HG03108 (cell line): ENCODE data around the gene CDON.

Experiments
- ATAC-seq: cut with Tn5 transposase; IDR thresholded peaks from one replicate; pipeline ENCODE4 v1.9.1; 2021; ENCODE audit warnings: moderate library complexity; ENCODE audit not compliant: unreplicated experiment

CDON gene

DNA sequence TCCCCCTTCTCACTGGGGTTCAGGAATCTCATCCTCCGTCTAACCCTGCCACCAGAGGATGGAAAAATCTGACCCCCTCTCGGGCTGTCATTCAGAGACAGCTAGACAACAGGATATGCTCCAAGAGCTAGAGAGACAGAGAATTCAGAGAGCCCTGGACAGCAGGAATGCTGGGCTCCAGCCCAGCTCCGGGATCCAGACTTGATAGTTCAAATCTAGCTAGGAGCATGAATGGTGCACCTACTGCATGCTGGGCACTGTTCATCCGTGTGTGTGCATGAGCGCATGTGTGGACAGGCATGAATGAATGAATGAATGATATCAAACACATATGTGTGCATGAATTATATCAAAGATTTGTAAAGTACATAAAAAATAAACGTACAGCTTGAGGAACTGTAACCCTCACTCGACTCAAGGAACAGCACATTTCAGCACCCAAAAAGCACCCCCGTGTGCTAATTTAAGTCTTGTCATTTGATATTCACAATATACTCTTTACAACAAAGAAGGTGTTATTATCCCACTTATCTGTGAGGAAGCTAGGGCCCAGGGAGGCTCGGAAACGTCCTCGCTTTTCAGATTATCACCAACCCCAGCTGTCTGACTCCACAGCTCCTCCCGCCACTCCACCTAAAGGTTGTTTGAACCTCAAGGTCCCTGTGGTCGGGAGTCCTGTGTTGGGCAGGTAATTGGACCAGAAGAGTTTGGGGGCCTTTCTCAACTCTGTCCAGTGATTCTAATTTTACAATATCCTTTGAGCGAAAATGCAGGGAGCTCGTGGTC is 117.5 kb downstream of the CDON start:
- ATAC-seq: no peak

DNA sequence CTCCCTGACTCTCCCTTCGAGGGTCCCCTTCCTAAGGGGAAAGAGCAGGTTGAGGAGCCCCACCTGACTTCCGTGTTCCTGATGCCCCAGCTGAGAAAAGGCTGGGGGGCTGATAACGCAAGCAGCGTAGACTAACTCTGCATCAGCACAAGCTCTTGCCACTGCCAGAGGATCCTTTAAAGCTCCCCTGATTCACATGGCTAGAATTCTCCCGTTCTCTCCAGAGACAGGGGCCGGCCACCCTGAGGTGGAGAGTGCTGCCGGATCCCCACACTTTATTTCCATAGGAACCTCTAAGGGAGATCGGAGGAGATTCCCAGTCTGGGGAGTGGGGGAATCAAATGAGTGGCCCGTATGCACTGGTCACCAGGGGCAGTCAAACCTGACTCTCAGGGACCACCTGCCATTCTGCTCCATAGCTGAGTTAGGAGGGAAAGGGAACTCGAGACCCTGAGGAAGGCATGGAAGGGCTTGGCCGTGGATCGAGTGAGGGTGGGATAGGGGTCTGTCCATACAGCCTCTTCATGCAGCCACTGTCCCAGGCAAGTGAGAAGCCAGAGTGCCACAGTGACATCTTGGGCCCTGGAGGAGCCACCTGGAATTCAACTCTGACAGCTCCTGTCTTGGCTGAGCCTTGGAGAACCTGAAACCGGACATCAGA is 118.2 kb downstream of the CDON start:
- ATAC-seq: no peak

DNA sequence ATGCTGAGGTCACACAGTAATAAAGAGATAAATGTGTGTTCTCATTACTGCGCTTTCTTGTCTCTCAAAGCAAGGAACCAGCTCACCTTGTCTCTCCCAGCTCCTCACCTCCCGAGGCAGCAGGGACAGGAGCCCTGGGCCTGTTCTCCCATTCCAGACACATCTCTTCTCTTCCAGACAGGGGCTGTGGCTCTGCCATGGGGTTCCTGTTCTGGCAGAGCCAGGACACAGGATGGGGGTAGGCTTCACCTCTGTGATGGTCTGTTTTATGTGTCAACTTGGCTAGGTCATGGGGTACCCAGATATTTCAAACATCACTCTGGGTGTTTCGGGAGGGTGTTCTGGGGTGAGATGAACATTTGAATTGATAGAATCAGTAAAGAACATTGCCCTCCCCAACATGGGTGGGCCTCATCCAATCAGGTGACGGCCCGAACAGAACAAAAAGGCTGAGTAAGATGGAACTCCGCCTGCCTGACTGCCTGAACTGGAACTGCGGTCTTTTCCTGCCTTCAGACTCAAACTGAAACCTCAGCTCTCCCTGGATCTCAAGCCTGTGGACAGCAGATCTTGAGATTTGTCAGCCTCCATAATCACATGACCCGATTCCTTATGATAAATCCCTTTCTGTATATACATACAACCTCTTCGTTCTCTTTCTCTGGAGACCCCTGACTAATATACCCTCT is 118.9 kb downstream of the CDON start:
- no peak for ATAC-seq

DNA sequence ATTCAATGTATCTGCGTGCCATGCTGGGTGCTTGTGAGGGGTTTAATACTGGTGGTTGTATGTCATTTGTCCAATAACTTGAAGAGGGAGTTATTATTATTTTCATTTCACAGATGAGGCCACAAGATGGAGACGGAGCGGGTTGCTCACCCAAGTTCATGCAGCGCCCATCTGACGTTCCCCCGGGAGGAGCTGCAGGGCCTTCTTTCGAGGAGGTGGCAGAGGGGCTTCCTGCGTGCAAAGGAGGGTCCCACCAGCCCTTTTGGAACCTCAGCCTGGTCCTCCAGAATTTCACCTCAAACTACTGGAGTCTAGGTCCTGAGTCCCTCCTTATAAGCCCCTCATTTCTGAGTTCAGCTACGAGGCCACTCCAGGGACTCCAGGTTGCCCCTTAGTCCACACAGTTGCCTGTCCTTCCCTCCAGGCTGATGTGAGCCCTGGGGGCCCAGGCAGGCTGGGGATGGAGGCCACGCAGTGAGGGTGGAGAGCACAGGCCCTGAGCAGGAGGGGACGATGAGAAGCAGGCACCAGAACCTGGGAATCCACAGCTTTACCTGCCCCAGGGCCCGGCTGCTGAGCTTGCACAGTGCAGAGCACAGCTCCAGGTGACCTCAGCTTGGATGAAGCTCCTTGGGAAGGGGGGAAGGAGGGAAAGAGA is 119.8 kb downstream of the CDON start:
- ATAC-seq: no peak

DNA sequence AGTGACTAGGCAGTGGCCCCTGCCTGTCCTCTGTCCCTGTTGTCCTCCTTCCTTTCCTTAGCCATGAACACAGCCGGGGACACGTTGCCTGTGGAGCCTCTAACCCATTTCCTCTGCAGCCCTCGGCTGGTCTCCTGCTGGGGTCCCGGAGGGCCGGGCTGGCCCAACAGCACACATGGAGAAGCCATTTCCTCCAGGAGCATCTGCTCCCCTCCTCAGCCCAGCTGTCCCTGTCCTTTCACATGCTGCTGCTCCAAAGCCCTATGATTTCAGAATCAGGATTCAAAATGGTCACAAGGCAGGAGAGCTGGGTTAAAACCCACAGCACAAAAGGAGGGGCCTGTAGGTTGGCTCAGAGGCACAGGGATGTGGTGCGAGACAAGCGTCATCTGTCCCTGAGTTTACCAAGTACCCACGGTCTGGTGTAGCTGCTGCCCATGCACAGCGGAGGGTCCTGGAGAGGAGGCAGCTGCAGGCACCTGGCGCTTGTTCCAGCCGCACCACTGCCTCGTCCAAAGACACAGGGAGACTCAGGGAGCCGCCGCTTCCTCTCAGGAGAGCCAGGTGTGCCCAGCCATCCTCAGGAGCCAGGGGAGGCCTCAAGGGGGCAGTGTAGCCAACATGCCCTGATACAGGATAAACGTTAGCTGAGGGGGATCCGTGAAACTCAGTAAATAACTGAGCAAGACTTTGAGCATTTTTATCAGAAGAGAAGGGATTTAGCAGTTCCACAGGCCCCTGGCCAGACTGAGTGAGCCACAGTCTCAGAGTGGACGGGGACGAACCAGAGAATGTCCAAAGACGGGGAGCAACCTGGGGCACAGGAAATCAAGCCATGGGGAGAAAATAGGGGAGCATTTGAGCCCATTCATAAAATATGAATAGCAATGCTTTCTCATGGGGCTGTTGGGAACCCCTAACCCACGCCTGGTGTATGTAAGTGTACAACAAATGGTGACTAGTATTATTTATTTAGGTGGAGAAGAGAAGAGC is 120.8 kb downstream of the CDON start:
- no peak for ATAC-seq

DNA sequence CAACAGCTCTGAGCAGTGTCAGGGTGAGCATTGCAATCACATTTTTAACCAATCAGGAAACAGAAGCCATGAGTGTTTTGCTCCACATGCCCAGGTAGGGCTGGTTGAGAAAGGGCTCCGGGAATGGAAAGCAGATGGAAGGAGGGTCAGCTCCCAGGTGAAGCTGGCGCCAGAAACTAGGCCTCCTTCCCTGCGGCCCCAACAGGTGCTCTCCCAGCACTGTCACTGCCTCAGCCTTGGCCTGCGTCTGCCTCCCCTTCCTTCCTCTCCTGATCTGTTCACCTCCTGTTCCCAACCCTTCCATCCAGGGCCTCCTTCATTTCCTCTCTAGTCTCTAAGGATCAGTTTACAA is 121.4 kb downstream of the CDON start:
- no peak for ATAC-seq

DNA sequence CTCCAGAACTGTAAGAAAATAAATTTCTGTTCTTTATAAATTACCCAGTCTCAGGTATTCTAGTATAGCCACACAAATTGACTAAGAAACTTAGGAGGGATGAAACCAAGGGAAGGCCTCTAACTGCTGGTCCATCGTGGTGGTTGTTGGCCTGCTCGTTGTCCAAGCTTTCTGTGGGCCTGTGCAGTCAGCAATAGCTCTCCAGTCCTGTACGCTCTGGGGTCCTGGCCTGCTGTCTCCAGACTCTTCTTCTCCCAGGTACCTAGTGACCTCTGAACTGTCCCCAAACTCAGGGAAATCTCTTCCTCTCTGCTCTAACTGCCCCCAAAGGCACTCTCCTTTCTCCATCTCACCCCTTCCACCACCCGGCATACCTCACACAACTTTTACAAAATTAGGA is 122.5 kb downstream of the CDON start:
- no peak for ATAC-seq

DNA sequence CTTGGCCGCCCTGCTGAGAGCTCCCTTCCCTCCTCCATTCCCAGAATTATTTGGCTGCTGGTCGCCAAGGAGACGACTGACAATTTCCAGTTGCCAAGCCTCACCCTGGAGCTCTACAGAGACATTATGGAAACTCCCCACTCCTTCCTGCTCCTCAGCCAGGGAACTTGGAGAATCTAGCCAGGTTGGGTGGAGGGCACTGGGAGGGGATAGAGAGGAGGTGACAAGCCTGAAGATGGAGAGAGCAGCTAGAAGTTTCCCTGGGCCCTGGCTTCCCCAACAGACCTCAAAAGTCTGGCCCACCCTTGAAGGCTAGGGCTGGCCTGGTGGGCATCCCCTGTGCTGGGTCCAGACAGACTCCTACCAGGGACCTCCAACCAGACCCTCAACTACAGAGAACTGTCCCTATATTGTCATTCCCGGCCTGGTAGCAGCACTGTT is 123.6 kb downstream of the CDON start:
- ATAC-seq: no peak

DNA sequence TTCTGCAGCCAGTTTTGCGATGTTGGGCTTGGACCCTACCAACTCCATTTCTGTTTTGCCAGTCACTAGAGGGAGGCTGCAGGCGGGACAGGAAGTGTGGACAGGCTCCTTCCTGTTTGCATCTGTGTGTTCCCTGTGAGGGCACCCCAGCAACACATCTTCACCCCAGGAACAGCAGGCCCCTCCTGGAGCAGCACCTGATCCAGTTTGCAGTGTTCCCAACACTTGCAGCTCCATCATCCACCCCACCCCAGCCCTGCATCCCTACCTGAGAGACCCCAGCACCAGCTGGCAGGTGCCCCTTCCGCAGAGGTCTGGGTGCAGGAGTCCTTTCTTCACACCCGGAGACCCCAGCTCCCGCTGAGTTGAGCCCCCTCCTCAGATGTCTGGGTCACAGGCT is 124.2 kb downstream of the CDON start:
- ATAC-seq: no peak

DNA sequence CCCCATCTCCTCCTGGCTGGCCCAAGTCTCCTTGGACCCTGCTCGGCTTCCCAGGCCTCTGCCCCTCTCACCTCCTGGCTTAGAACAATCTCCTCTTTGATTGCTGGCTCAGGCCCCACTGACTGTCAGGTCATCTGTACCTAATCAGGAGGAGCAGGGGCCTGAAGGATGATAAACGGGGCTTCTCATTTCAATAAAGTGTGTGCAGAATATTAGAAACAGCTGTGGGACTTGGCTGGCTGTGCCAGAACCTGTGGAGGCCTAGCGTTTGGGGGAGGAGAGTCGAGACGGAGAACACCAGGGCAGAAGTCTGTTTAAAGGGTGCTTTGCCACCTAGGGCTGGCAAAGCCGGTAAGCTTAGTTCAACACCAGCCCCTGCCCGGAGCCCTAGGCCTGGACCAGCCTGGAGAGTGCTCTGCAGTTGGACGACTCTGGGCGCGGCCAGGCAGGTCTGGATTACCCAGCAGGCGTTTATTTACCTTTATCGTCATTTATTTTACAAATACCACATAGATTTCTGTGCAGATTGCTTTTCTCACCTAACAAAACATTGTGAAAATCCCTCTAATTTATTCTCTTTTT is 127.0 kb downstream of the CDON start:
- ATAC-seq: no peak

DNA sequence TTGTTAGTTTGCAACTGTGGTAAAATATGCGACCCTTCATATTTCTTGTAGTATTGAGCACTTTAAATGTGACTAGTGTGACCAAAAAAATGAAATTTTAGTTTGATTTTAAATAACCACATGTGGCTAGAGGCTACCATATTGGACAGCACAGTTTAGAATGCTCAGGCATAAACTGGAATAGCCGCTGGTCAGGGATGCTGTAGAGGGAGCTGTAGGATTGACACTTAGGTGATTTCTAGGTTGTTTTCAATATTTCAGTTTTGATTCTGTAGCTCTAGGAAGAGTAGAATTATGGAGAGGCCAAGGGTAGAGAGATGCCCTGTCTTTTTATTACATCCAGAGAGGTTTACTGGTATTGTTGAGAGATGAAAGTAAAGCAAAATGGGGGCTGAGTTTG is 127.6 kb downstream of the CDON start:
- ATAC-seq: no peak

DNA sequence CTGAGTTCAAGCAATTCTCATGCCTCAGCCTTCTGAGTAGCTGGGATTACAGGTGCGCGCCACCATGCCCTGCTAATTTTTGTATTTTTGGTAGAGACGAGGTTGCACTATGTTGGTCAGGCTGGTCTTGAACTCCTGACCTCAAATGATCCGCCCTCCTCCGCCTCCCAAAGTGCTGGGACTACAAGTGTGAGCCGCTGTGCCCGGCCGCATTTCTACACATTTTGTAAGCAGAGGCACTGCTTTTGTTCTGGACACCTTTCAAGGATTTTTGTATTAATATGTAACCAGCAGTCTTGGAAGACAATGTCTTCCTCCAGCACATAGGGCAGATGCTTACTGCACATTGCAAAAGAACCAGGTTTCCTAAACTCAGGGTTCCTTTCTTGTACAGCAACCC is 128.2 kb downstream of the CDON start:
- ATAC-seq: no peak

DNA sequence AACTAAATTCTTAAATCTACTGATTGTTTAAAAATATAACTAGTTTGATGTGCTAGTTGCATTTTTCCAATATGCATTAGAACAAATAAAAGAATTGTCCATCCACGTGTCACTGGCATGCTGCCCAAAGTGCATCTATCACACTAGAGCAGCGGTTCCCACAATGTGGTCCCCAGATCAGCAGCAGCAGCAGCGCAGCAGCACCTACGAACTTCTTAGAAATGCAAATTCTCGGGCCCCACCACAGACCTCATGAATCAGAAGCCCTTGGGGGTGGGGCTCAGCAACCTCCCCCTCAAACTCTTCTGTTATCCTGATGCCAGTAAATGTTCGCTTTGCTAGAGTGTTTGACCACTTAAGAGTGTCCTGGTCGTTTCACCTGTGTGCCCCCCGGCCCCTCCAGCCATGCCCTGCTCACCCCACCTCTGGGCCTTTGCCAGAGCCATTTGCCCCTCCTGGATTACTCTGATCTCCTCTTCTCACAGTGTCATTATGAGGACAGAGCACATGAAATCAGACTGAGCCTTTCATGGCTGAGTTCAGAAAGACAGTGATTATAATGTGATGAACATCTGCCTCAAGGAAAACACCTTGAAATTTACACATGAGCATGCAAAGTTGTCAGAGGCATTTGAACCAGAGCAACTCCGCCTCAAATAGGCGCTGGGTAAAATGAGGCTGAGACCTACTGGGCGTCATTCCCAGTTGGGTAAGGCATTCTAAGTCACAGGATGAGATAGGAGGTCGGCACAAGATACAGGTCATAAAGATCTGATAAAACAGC is 129.4 kb downstream of the CDON start:
- no peak for ATAC-seq

DNA sequence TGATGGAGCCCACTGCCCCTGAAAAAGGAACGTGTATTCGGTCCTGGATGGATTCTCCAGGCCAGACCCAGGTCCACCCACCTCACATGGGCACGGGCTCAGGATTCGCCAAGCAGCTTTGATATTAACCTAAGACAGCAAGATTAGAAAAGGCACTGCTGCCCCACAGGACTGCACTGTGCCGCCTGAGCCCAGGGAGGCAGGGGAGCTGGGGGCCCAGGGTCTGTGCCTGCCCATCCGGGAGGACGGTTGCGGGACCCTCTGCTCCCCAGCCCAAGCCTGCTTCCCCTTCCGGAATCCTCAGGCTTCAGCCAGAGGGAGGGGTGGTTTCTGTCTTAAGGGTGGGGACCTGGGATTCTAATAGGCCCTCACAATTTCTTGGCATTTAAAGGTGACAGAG is 130.4 kb downstream of the CDON start:
- ATAC-seq: no peak

DNA sequence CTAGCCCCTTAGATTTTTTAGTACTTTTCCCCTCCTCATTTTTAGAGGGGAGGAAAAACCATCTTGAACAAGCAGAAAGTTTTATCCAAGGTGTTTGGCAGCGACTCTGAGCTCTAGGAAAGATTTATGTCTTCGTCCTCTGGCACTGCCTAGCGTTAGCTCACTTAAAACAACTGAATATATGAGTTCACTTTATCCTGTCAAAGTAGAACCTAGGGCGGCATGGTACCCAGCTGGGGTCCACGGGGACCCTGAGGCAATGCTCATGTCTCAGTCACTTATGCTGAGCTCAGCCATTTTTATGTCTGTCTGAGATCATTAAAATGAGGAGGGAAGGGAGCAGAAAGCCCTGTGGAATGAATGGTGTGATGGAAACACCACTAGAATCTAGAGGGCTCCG is 131.0 kb downstream of the CDON start:
- ATAC-seq: no peak

DNA sequence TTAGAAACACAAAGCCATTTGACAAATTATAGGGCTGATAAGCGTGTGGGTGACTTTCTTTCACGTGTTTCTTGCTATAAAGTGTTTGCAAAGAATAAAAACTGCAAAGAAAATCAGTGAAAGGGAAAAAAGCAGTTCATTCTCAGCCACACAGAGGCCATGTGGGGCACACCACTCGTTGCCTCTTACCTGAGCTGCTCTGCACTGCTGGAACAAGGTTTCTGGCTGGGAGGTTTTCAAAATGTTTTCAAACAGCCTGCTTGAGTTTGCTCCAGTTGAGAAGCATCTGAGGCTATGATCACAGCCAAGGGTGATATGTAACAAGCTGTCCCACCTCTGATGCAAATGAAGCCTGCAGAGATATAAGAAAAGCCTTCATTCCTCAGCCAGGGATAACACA is 131.6 kb downstream of the CDON start:
- no peak for ATAC-seq

DNA sequence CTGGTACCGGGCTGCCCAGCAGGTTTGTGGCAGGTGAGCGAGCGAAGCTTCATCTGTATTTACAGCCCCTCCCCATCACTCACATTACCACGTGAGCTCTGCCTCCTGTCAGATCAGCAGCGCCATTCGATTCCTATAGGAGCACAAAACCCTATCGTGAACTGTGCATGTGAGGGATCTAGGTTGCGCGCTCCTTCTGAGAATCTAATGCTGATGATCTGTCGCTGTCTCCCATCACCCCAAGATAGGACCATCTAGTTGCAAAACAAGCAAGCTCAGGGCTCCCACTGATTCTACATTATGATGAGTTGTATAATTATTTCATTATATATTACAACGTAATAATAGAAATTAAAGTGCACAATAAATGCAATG is 132.6 kb downstream of the CDON start:
- ATAC-seq: no peak

DNA sequence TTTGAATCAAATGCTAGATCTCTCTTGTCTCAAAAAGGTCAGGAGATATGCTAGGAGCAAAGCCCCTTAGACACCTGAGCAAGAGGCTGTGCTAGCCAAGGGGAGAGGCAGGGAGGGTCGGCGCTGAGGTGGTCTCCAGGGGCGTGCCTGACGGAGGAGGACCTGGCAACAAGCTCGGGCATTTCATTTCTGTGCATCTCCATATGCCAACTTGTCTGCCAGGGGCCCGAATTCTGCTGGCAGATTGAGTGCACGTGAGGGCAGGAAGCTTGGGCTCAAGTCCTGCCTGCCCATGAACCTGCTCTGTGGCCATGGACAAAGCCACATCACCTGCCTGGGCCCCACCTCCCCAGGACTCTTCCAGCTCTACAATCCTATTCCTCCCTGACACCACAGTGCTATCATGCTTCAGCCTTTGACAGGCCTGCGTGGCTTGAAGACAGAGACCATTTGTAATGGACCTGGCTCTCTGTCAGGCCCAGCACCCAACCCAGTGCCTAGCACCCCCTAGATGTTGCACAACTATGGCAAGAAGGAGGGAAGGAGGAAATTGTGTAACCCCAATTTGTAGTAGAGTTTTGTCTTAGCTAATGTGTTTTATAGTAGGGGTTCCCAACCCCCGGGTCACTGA is 133.1 kb downstream of the CDON start:
- ATAC-seq: no peak

DNA sequence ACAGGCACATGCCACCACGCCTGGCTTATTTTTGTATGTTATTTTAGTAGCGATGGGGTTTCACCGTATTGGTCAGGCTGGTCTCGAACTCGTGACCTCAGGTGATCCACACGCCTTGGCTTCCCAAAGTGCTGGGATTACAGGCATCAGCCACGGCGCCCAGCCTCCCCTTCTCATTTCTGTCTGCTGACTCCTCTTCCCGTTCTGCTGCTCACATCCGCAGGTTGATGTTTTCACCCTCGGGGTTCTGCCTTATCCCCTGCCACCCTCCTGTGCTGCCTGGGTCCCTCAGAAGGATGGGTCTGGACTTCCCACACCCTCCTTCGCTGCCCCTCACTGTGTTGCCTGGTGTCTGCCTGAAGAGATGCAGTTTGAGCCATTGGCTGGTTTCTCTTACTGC is 136.0 kb downstream of the CDON start:
- no peak for ATAC-seq
